Measurements from ENCODE around the gene MICAL1.

Gene MICAL1

GRCh38 chr6:109429496-109429895 lies 26.1 kb downstream of the MICAL1 start:
- DNase-seq (ENCODE audit: low read depth): no peak

GRCh38 chr6:109428889-109429477 lies 26.6 kb downstream of the MICAL1 start:
- no peak for DNase-seq (ENCODE audit: low read depth)

- DNase-seq (ENCODE audit: low read depth): no peak
These were observed 30.6 kb downstream of the MICAL1 start for GRCh38 chr6:109424946-109425345.

- no peak for DNase-seq (ENCODE audit: low read depth)
These were observed 34.4 kb downstream of the MICAL1 start for GRCh38 chr6:109421184-109421583.

GRCh38 chr6:109420751-109421150 lies 34.8 kb downstream of the MICAL1 start:
- no peak for DNase-seq (ENCODE audit: low read depth)

GRCh38 chr6:109417646-109418045 lies 37.9 kb downstream of the MICAL1 start:
- DNase-seq (ENCODE audit: low read depth): no peak

GRCh38 chr6:109411034-109411433 lies 44.5 kb downstream of the MICAL1 start:
- no peak for DNase-seq (ENCODE audit: low read depth)

GRCh38 chr6:109406196-109406595 lies 49.4 kb downstream of the MICAL1 start:
- DNase-seq (ENCODE audit: low read depth): no peak

- no peak for DNase-seq (ENCODE audit: low read depth)
These were observed 58.6 kb downstream of the MICAL1 start for GRCh38 chr6:109397020-109397419.

- DNase-seq (ENCODE audit: low read depth): no peak
These were observed 59.4 kb downstream of the MICAL1 start for GRCh38 chr6:109396046-109396718.
